ENCODE data around the gene IARS2.

GRCh38 chr1:220046052-220046930 is 47.6 kb upstream of the IARS2 start, which contains the start of gene EPRS1:
- TF ChIP-seq CTCF (IDR thresholded peaks at IDR 0.05) (peak; percentile 72 to 82 (median 80)), POLR2A (IDR thresholded peaks at IDR 0.05) (peak; percentile 21)
